Activated T-helper 1 cell treated with anti-CD3 and anti-CD28 coated beads, Interleukin-12 subunit alpha, Interleukin-12 subunit beta, Interleukin-2, Interleukin-4 antibody, amounts not matched to agents 30 ng/mL and 10 ng/mL and 1 ng/mL, durations not matched to agents 14 hours and 24 hours and 36 hours (primary cell): ENCODE data around the gene PHLDB1. TPM values are rescaled to one million over a fixed set of nuclear protein-coding genes. Genes with fewer than 3 reads are reported as not detected.

Experiments
- DNase-seq: peaks from one replicate; pipeline ENCODE4 v3.0.0; 2021; ENCODE audit warnings: low spot score
- H3K27ac Mint-ChIP-seq: one replicate; pipeline ENCODE4 v1.8.0; 2021; ENCODE audit warnings: mild to moderate bottlenecking, mixed read lengths
- H3K27me3 Mint-ChIP-seq: one replicate; pipeline ENCODE4 v1.8.0; 2022; ENCODE audit warnings: mild to moderate bottlenecking, moderate library complexity, mixed read lengths; ENCODE audit not compliant: insufficient read depth
- H3K36me3 Mint-ChIP-seq: one replicate; pipeline ENCODE4 v1.8.0; 2021; ENCODE audit warnings: low read depth, mixed read lengths
- H3K4me1 Mint-ChIP-seq: one replicate; pipeline ENCODE4 v1.8.0; 2021; ENCODE audit warnings: low read depth, mixed read lengths
- H3K4me3 Mint-ChIP-seq: one replicate; pipeline ENCODE4 v1.8.0; 2021; ENCODE audit warnings: mild to moderate bottlenecking, moderate library complexity, mixed read lengths
- H3K9me3 Mint-ChIP-seq: one replicate; pipeline ENCODE4 v1.8.0; 2021; ENCODE audit warnings: mixed read lengths
- intact Hi-C: fragments of 100-400 bp; cut with micrococcal nuclease; formaldehyde crosslinking; loops from one replicate; pipeline ENCODE4 v1.15.1; 2024
- total RNA-seq: library from RNA; stranded (reverse); gene quantifications from 2 replicates; pipeline ENCODE4 v1.2.3, GENCODE V29; 2022

The PHLDB1 gene
- total RNA-seq, 1 donor from 2014 or later: 1.4 TPM

DNA sequence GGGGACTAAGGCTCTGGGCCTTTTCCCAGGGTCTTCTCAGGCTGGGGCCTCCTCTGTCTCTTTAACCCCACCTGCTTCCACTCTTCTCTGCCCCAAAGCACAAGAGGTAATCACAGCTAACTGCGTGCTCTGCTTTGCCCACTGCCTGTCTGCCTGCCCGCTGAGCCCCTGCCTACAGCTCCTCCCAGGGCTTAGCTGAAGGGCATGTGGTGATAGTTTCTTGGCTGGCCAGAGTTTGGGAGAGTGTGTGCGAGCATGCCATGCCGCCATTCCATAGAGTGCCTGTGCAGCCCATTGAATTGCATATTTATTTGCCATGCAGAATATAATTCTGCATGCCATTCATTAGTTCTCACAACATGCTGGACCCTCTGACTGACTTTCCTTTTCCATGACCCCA, 32.5 kb downstream of the PHLDB1 start:
- H3K27me3 Mint-ChIP-seq: peaks cover 6% of the 10 kb centered on the region
- H3K4me1 Mint-ChIP-seq: no peaks in the 10 kb centered on the region
- no peaks in the 10 kb centered on the region for H3K9me3 Mint-ChIP-seq
- no peak overlapping the region for H3K27ac Mint-ChIP-seq
- intact Hi-C loops: no loop called here
- no peak for DNase-seq
- no peak overlapping the region for H3K4me3 Mint-ChIP-seq
- no peaks in the 10 kb centered on the region for H3K36me3 Mint-ChIP-seq

DNA sequence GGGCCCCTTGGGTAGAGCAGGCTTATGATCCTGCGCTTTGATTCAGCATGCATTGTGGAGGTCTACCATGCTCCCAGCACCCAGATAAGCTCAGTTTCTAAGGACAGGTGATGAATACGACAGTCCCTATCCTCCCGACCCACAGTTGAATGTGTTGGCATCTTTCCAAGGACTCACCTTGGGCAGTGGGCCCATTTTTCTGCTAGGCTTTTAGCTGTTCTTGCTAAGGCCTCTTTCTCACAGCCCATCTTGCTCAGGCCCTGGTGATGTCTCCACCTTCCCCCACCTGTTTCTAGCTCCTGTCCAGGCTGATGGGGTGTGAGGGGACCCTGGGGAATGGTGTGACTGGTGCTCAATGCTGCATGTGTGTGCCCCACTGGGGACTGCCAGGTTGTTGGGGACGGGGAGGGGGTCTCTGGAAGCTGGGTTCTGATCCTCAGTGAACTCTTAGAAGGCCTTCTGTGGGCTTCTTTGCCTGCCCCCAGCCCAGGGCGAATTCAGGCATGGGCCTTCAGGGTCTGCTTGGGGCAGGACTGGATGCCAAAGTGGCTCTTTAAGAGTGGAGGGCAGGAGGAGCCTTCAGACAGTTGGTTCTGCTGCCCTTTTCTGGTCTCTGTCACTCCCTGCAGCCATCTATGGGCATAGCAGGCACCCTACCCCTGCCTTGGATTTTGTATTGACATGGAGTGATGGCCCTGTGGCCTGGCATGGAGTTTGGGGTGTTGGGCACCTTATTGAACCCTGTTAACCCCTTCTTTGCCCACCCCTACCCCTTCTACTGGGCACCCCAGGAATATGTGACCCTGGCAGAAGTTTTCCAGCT, 33.1 kb downstream of the PHLDB1 start:
- Mint-ChIP-seq H3K36me3 (no peaks in the 10 kb centered on the region), H3K27me3 (peaks cover 4% of the 10 kb centered on the region), H3K4me3 (no peak overlapping the region), H3K4me1 (no peaks in the 10 kb centered on the region), H3K27ac (no peak overlapping the region), H3K9me3 (no peaks in the 10 kb centered on the region)
- intact Hi-C loops: no loop called here
- no peak for DNase-seq

DNA sequence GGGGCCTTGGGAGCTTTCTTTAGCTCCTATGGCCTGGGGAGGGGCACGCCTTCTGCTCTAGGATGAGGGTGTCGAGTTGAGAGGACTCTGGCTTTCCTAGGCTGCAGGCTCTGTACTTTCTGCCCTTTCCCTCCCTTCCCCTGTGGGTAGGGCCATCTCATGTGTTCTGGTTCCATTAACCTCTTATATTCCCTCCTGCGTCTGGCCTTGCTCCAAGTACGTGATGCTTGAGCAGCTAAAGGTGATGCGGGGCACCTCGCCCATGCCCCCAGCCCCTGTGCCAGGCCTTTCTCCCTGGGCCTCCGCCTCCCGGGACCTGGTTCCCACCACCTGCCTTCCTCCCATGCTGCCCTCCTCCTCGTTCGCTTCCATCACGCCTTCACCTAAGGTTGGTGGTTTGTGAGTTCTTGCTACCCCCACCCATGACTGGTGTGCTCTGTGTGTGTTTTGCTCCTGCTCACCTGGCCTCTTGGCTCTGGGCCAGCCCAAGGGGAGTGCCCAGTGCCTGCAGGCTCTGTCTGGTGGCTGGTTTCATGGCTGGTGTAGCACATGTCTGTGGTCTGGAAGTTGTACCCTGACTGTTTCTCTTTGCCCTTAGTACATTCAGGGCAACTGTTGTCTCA, 34.1 kb downstream of the PHLDB1 start:
- no peaks in the 10 kb centered on the region for H3K4me1 Mint-ChIP-seq
- intact Hi-C loops: no loop called here
- no peaks in the 10 kb centered on the region for H3K36me3 Mint-ChIP-seq
- no peak overlapping the region for H3K4me3 Mint-ChIP-seq
- H3K27ac Mint-ChIP-seq: no peak overlapping the region
- H3K27me3 Mint-ChIP-seq: peaks cover 2% of the 10 kb centered on the region
- no peaks in the 10 kb centered on the region for H3K9me3 Mint-ChIP-seq
- DNase-seq: no peak

DNA sequence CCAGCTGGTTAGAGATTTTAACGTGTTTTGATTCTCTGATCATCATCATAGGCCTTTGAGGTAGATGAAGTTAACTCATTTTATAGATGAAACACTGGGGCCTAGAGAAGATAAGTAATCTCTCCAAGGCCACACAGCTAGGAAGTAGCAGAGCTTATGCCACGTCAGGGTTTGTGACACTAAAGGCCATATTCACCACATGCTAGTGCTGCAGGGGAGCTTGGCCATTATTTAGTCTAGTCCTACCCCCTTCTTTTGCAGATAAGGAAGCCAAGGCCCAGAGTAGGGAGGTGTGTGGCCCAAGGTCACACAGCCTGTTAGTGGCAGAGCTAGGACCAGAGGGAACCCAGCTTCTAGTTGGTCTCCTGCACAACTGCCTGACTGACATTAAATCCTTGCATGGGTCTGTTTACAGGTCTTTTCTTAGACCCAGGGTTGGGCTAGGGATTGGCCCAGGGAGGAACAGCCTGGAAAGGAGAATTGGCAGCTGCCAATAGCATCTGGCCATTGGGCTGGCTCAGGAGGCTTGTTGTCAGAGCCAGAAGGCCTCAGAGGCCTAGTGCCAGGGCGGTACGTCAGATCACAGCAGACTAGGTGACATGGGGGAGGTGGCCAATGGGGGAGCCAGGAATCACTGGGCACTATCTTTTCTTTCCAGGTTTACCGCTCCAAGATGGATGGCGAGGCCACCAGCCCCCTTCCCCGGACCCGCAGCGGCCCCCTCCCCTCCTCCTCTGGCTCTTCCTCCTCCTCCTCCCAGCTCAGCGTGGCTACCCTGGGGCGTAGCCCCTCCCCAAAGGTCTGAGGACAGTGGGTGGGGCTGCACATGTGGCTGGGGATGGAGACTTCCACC, 36.0 kb downstream of the PHLDB1 start:
- Mint-ChIP-seq H3K27me3 (peaks cover 5% of the 10 kb centered on the region), H3K27ac (no peak overlapping the region), H3K36me3 (no peaks in the 10 kb centered on the region), H3K9me3 (no peaks in the 10 kb centered on the region), H3K4me1 (no peaks in the 10 kb centered on the region), H3K4me3 (no peak overlapping the region)
- intact Hi-C loops: no loop called here
- DNase-seq: no peak

DNA sequence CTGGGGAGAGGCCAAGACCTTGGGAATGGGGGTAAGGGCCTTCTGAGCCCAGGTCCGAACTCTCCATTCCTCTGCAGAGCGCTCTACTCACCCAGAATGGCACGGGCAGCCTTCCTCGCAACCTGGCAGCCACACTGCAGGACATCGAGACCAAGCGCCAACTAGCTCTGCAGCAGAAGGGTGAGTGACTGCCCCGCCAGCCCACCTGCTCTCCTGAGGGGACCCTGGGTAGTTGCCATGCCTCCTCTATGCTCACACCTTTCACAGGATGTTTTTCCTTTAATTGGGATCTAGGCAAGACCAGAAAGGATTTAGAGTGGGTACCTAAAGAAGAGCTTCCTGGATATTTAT, 36.6 kb downstream of the PHLDB1 start:
- H3K36me3 Mint-ChIP-seq: no peaks in the 10 kb centered on the region
- H3K27ac Mint-ChIP-seq: no peak overlapping the region
- H3K4me1 Mint-ChIP-seq: no peaks in the 10 kb centered on the region
- intact Hi-C loops: no loop called here
- DNase-seq: no peak
- no peak overlapping the region for H3K4me3 Mint-ChIP-seq
- H3K27me3 Mint-ChIP-seq: peaks cover 5% of the 10 kb centered on the region
- no peaks in the 10 kb centered on the region for H3K9me3 Mint-ChIP-seq

DNA sequence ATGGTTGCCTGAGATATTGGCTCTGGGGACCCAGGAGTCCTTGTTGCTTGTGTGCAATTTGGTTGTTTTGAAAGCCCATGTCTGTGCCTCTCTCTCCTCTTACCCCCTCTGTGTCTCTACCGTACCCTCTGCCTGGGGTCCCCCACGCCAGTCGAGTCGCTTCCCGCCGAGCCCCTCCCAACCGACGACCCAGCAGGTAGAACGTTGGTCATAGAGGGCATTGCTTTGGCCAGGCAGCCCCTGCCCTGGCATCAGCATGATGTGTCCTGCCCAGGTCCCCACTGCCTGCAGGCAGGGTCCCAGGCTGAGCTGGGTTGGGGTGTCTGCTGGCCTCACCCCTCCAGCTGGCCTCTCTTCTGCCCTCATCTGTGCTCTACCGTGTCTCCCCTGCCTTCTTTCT, 37.1 kb downstream of the PHLDB1 start:
- DNase-seq: no peak

DNA sequence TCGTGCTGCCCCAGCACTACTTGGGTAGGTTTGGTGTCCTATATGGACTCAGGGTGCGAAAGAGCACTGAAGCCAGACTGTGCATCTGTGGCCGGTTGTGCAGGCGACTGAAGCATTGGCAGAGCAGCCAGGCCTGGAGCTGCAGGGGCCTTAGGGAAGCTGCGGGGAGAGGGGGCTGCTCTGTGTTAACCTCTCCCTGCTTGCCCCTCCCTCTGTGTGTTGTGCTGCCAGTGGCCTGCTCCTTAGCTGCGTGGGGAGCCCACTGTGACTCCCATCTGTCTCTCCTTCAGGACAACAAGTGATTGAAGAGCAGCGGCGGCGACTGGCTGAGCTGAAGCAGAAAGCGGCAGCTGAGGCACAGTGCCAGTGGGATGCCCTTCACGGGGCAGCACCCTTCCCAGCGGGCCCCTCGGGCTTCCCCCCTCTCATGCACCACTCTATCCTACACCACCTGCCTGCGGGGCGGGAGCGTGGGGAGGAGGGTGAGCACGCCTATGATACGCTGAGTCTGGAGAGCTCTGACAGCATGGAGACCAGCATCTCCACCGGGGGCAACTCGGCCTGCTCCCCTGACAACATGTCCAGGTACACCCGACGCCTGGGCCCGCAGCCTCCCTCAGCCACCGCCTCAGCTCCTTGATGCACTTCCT, 37.8 kb downstream of the PHLDB1 start:
- Mint-ChIP-seq H3K36me3 (no peaks in the 10 kb centered on the region), H3K4me3 (no peak overlapping the region), H3K27me3 (peaks cover 5% of the 10 kb centered on the region), H3K4me1 (no peaks in the 10 kb centered on the region), H3K9me3 (no peaks in the 10 kb centered on the region), H3K27ac (no peak overlapping the region)
- DNase-seq: no peak
- intact Hi-C loops: no loop called here

More for the DNA sequence above, 37.1 kb downstream of the PHLDB1 start:
- Mint-ChIP-seq H3K36me3 (no peaks in the 10 kb centered on the region), H3K4me1 (no peaks in the 10 kb centered on the region), H3K27ac (no peak overlapping the region), H3K4me3 (no peak overlapping the region), H3K9me3 (no peaks in the 10 kb centered on the region), H3K27me3 (peaks cover 5% of the 10 kb centered on the region)
- intact Hi-C loops: no loop called here

DNA sequence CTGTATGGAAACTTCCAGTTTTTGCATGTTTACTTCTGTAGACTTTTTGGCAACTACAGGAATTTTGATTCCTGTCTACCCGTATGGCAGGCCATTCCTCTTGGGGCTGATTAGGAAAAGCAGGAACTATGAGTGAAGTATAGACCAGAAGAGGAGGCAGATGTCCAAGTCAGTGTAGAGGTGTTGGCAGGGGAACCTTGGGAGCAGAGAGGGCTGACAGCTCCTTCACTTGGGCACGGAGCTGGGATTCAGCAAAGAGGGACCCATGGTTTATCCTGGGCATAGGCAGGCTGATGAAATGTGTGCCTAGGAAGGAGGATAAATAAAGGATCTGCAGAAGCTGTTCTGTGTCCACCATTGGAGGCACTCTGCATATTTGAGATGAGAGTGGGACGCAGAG, 39.0 kb downstream of the PHLDB1 start:
- intact Hi-C loops: no loop called here
- Mint-ChIP-seq H3K9me3 (no peaks in the 10 kb centered on the region), H3K4me1 (no peaks in the 10 kb centered on the region), H3K36me3 (no peaks in the 10 kb centered on the region), H3K27ac (no peak overlapping the region), H3K27me3 (peaks cover 5% of the 10 kb centered on the region), H3K4me3 (no peak overlapping the region)
- no peak for DNase-seq

DNA sequence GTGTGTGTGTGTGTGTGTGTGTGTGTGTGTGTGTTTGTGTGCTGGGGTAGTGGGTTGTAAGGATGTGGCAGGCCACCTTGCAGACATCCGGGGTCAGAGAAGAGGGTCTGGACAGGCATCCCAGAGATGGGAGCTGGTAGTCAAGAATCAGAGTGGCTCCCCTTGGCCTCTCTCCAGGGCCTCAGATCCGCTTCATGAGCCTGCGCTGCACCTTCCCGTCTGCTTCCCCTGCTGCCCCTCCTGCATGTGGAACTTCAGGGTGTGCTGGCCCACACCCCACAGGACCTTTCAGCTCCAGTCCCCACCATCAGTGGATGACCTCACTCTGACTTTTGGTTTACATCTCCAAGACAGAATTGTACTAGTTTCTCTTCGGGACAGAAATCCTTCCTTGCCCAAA, 40.9 kb downstream of the PHLDB1 start:
- Mint-ChIP-seq H3K27ac (no peak overlapping the region), H3K9me3 (no peaks in the 10 kb centered on the region)

DNA sequence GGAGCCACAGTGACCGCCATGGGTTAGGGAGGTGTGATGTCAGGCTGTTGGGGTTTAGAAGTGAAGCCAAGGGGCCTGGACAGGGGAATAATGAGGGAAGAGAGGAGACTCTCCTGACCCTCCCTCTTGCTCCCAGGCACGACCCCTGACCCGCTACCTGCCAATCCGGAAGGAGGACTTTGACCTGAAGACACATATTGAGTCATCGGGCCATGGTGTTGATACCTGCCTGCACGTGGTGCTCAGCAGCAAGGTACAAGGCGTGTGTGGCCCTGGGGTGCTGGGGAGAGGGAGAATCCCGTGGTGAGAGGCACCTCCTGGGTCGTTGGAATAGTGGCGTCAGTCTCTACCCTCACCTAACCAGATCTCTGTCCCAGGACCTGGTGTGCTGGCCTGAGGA, 42.5 kb downstream of the PHLDB1 start:
- no peak overlapping the region for H3K27ac Mint-ChIP-seq
- no peak overlapping the region for H3K4me3 Mint-ChIP-seq
- peaks cover 6% of the 10 kb centered on the region for H3K4me1 Mint-ChIP-seq
- no peaks in the 10 kb centered on the region for H3K36me3 Mint-ChIP-seq
- intact Hi-C loops: no loop called here
- H3K27me3 Mint-ChIP-seq: peaks cover 5% of the 10 kb centered on the region
- no peak for DNase-seq
- no peaks in the 10 kb centered on the region for H3K9me3 Mint-ChIP-seq

More for the DNA sequence above, 40.9 kb downstream of the PHLDB1 start:
- no peaks in the 10 kb centered on the region for H3K36me3 Mint-ChIP-seq
- DNase-seq: no peak
- H3K27me3 Mint-ChIP-seq: peaks cover 5% of the 10 kb centered on the region
- intact Hi-C loops: no loop called here
- no peak overlapping the region for H3K4me3 Mint-ChIP-seq
- peaks cover 6% of the 10 kb centered on the region for H3K4me1 Mint-ChIP-seq

DNA sequence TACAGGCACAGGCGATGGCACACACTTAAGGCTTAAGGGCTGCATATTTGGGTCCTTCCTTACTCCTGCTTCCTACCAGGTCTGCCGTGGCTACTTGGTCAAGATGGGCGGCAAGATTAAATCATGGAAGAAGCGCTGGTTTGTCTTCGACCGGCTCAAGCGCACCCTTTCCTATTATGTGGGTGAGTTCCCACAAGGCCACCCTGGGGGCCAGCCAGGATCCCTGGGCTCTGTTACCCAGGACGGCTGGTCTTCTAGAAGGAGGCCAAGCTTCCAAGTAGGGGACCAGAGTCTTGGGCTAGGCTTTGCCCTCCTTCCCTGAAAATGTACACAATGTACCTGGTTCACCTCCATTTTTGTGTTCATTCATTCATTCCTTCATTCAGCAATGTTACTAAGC, 43.0 kb downstream of the PHLDB1 start:
- H3K4me3 Mint-ChIP-seq: no peak overlapping the region

DNA sequence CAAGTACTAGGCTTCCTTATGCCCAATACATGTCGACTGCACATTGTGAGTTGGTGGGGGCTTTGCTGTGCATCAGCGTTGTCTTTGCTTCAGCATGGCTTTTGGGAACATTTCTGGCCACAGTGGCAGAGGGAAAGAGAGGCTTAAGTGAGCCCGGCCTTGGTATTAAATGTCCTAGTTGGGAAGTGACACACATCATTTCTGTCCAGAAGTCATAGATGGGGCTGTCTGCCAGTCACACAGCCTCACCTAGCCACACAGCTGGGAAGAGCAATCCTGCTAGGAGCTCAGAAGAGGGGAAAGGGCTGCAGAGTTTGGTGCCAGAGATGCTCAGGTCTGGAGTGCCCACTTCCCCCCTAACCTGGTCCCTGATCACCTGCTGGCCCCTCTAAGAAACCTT, 44.4 kb downstream of the PHLDB1 start:
- H3K4me1 Mint-ChIP-seq: peaks cover 6% of the 10 kb centered on the region
- no peaks in the 10 kb centered on the region for H3K36me3 Mint-ChIP-seq
- H3K27me3 Mint-ChIP-seq: peaks cover 2% of the 10 kb centered on the region
- no peak for DNase-seq
- H3K9me3 Mint-ChIP-seq: no peaks in the 10 kb centered on the region
- no peak overlapping the region for H3K4me3 Mint-ChIP-seq
- no peak overlapping the region for H3K27ac Mint-ChIP-seq
- intact Hi-C loops: no loop called here

More for the DNA sequence above, 43.0 kb downstream of the PHLDB1 start:
- Mint-ChIP-seq H3K36me3 (no peaks in the 10 kb centered on the region), H3K4me1 (peaks cover 6% of the 10 kb centered on the region), H3K27me3 (peaks cover 5% of the 10 kb centered on the region), H3K9me3 (no peaks in the 10 kb centered on the region), H3K27ac (no peak overlapping the region)
- intact Hi-C loops: no loop called here
- no peak for DNase-seq
